CD8-positive, alpha-beta memory T cell (primary cell): ENCODE measurements around the gene CGNL1. TPM values are rescaled to one million over a fixed set of nuclear protein-coding genes. Genes with fewer than 3 reads are reported as not detected.

ENCODE experiments used
- CTCF ChIA-PET: fragments of 350-600 bp; sonication (Branson Sonifier 250); formaldehyde crosslinking; loops from one replicate; lab custom pipeline; 2021; ENCODE audit warnings: antibody characterized with exemption; lab: Charles Lee
- POLR2A ChIA-PET: fragments of 350-600 bp; sonication (Branson Sonifier 250); formaldehyde crosslinking; loops from one replicate; lab custom pipeline; 2021; ENCODE audit warnings: antibody characterized with exemption; lab: Charles Lee
- DNase-seq, 5 donors: peaks; one replicate each; pipeline versions ENCODE4 v3.0.0 to v3.0.0-alpha.2; 2020 to 2022; ENCODE audit warnings: mixed read lengths in 1 of 5
- H3K27ac ChIP-seq: one replicate; pipeline ENCODE4 v1.7.0; 2013; ENCODE audit warnings: low read depth, mild to moderate bottlenecking, low read length, moderate library complexity
- H3K27me3 ChIP-seq: 2 replicates; pipeline ENCODE4 v1.7.0; 2013; ENCODE audit warnings: low read length, mild to moderate bottlenecking; ENCODE audit not compliant: insufficient read depth, poor library complexity, severe bottlenecking
- H3K36me3 ChIP-seq: 2 replicates; pipeline ENCODE4 v1.7.0; 2013; ENCODE audit warnings: mild to moderate bottlenecking, low read length, moderate library complexity; ENCODE audit not compliant: insufficient read depth
- H3K4me1 ChIP-seq: 2 replicates; pipeline ENCODE4 v1.7.0; 2013; ENCODE audit warnings: mild to moderate bottlenecking, low read length, moderate library complexity; ENCODE audit not compliant: insufficient read depth
- H3K4me3 ChIP-seq: 2 replicates; pipeline ENCODE4 v1.7.0; 2013; ENCODE audit warnings: mild to moderate bottlenecking, low read length
- H3K9me3 ChIP-seq: 2 replicates; pipeline ENCODE4 v1.7.0; 2013; ENCODE audit warnings: mild to moderate bottlenecking, low read length
- H3K27ac Mint-ChIP-seq, 8 donors: one replicate each; pipeline ENCODE4 v1.8.0; 2020 to 2021; ENCODE audit warnings: mixed read lengths in 8 of 8, mild to moderate bottlenecking in 6 of 8, inconsistent platforms in 3 of 8, moderate library complexity in 3 of 8
- H3K27me3 Mint-ChIP-seq, 2 donors: one replicate each; pipeline ENCODE4 v1.8.0; 2020 to 2021; ENCODE audit warnings: mixed read lengths in 2 of 2, mild to moderate bottlenecking in 1 of 2, moderate library complexity in 1 of 2
- H3K36me3 Mint-ChIP-seq, 3 donors: one replicate each; pipeline ENCODE4 v1.8.0; 2020 to 2021; ENCODE audit warnings: mixed read lengths in 3 of 3, inconsistent platforms in 1 of 3, mild to moderate bottlenecking in 1 of 3
- H3K4me1 Mint-ChIP-seq, 3 donors: one replicate each; pipeline ENCODE4 v1.8.0; 2020 to 2021; ENCODE audit warnings: mixed read lengths in 3 of 3, inconsistent platforms in 1 of 3, mild to moderate bottlenecking in 1 of 3
- H3K4me3 Mint-ChIP-seq, 7 donors: one replicate each; pipeline ENCODE4 v1.8.0; 2020 to 2021; ENCODE audit warnings: mixed read lengths in 7 of 7, mild to moderate bottlenecking in 6 of 7, moderate library complexity in 4 of 7, inconsistent platforms in 2 of 7
- H3K9me3 Mint-ChIP-seq, 5 donors: one replicate each; pipeline ENCODE4 v1.8.0; 2020 to 2022; ENCODE audit warnings: mixed read lengths in 5 of 5, mild to moderate bottlenecking in 3 of 5, moderate library complexity in 2 of 5, inconsistent platforms in 1 of 5
- polyA plus RNA-seq: library from polyadenylated mRNA; unstranded; fragments of 300-500 nt; fragmentation: Illumina TruSeq; gene quantifications from one replicate; pipeline ENCODE4 v1.2.3, GENCODE V29; 2021
- total RNA-seq, 2 experiments: library from RNA; stranded (reverse); gene quantifications; one replicate each; pipeline ENCODE4 v1.2.3, GENCODE V29; 2021

CGNL1 gene
- total and polyA plus RNA-seq, 3 experiments from 2014 or later = not detected

DNA sequence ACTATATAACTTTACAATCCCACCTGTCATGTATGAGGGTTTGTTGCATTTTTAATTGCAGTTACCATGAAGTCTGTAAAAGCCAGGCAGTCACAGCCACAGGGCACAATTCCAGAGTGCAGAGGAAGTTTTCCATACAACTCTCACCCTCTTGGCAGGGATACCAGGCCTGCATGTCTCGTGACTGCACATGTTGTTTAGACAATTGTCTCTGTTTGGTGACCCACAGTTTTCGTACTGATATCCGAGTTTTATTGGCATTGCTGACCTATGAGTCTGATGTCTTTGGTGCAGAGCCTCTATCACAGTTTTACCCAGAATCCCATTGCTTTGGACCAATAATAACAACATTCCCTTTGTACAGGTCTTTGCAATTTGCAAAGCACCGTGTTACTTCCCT is 190.5 kb downstream of the CGNL1 start:
- H3K27me3 ChIP-seq = no peaks in the 10 kb centered on the region
- H3K4me3 Mint-ChIP-seq = no peak overlapping the region
- ChIA-PET CTCF (no interaction called here), POLR2A (no interaction called here)
- no peaks in the 10 kb centered on the region for H3K9me3 ChIP-seq
- no peak overlapping the region for H3K27ac Mint-ChIP-seq
- peaks cover 13 to 56% of the 10 kb centered on the region in 2 donors for H3K27me3 Mint-ChIP-seq
- no peak overlapping the region for H3K27ac ChIP-seq
- H3K36me3 ChIP-seq = no peaks in the 10 kb centered on the region
- H3K4me3 ChIP-seq = no peak overlapping the region
- H3K36me3 Mint-ChIP-seq = no peaks in the 10 kb centered on the region
- peaks cover 14 to 33% (median 20%) of the 10 kb centered on the region in 3 donors for H3K4me1 Mint-ChIP-seq
- H3K4me1 ChIP-seq = peaks cover 12% of the 10 kb centered on the region
- DNase-seq = no peak
- no peaks in the 10 kb centered on the region for H3K9me3 Mint-ChIP-seq

DNA sequence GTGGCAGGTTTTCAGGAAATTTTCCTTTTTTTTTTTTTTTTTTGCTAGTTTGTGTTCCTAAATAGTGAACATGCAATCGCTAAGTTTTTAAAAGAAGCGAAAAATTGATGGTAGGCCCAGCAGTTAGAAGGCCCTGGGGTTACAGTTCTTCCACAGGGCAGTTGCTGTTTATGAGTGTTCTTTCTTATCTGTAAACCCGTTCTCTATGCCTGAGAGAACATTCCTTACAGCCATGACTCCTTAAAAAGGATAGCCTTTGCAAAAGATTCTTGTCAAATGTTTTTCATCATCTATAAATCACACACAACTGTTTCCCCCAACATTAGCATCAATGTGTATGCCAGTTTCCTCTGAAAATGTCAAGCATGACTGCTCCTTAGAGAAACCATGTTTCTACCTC is 191.6 kb downstream of the CGNL1 start:
- peaks cover 12% of the 10 kb centered on the region for H3K4me1 ChIP-seq
- ChIA-PET POLR2A (interaction anchor here (0.7 kb wide), 1 partner anchor 139 kb away, joined by 7 read pairs; no protein-coding TSS in a partner anchor), CTCF (no interaction called here)
- no peaks in the 10 kb centered on the region for H3K9me3 ChIP-seq
- no peaks in the 10 kb centered on the region for H3K36me3 ChIP-seq
- H3K27me3 Mint-ChIP-seq = peaks cover 11 to 52% of the 10 kb centered on the region in 2 donors
- no peak overlapping the region for H3K4me3 Mint-ChIP-seq
- H3K27me3 ChIP-seq = no peaks in the 10 kb centered on the region
- H3K27ac ChIP-seq = no peak overlapping the region
- DNase-seq = no peak
- H3K4me3 ChIP-seq = no peak overlapping the region
- no peaks in the 10 kb centered on the region for H3K9me3 Mint-ChIP-seq
- peaks cover 13 to 25% (median 17%) of the 10 kb centered on the region in 3 donors for H3K4me1 Mint-ChIP-seq
- no peak overlapping the region for H3K27ac Mint-ChIP-seq
- no peaks in the 10 kb centered on the region for H3K36me3 Mint-ChIP-seq

DNA sequence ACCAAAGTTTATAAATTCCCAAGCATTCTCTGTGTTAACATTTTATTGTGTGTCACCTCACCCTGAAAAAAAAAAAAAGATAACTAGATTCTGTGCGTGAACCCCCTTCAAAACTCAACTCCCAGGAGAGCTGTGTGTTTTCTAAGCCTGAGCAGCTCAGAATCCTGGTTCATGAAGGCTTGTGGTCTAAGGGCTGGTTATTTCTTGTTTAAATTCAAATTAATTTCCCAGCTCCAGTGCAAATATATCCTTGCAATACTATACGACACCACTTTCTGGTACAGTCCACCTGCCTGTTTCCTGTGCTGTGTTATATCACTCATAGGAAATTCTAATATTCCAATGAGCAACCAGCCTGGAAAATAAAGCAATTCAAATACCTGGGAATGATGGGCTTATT is 192.0 kb downstream of the CGNL1 start:
- Mint-ChIP-seq H3K36me3 (no peaks in the 10 kb centered on the region), H3K27ac (no peak overlapping the region), H3K4me3 (no peak overlapping the region), H3K4me1 (peaks cover 13 to 23% (median 15%) of the 10 kb centered on the region in 3 donors), H3K27me3 (peaks cover 11 to 52% of the 10 kb centered on the region in 2 donors), H3K9me3 (no peaks in the 10 kb centered on the region)
- Histone ChIP-seq H3K4me3 (no peak overlapping the region), H3K4me1 (peaks cover 12% of the 10 kb centered on the region), H3K9me3 (no peaks in the 10 kb centered on the region), H3K36me3 (no peaks in the 10 kb centered on the region), H3K27ac (no peak overlapping the region), H3K27me3 (no peaks in the 10 kb centered on the region)
- ChIA-PET POLR2A (no interaction called here), CTCF (no interaction called here)
- DNase-seq = no peak

DNA sequence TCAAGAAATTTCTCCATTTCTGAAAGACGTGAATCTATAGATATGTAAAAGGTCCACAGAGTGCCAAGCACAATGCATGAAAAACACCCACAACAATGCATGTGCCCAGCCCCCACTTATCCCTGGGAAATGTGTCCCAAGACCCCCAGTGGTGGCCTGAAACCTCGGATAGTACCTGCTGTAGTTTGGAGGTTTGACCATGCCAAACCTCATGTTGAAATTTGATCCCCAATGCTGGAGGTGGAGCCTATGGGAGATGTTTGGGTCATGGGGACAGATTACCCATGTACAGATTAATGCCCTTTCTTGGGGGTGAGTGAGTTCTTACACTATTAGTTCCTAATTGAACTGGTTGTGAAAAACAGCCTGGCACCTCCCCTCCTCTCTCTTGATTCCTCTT is 194.0 kb downstream of the CGNL1 start:
- Histone ChIP-seq H3K27ac (no peak overlapping the region), H3K27me3 (no peaks in the 10 kb centered on the region), H3K4me3 (no peak overlapping the region), H3K36me3 (no peaks in the 10 kb centered on the region), H3K9me3 (no peaks in the 10 kb centered on the region), H3K4me1 (peaks cover 7% of the 10 kb centered on the region)
- no peaks in the 10 kb centered on the region for H3K36me3 Mint-ChIP-seq
- ChIA-PET POLR2A (no interaction called here), CTCF (no interaction called here)
- no peak for DNase-seq
- H3K4me3 Mint-ChIP-seq = no peak overlapping the region
- H3K27ac Mint-ChIP-seq = no peak overlapping the region
- H3K27me3 Mint-ChIP-seq = peaks cover 11 to 49% of the 10 kb centered on the region in 2 donors
- H3K4me1 Mint-ChIP-seq = peaks cover 5 to 13% (median 7%) of the 10 kb centered on the region in 3 donors
- no peaks in the 10 kb centered on the region for H3K9me3 Mint-ChIP-seq

DNA sequence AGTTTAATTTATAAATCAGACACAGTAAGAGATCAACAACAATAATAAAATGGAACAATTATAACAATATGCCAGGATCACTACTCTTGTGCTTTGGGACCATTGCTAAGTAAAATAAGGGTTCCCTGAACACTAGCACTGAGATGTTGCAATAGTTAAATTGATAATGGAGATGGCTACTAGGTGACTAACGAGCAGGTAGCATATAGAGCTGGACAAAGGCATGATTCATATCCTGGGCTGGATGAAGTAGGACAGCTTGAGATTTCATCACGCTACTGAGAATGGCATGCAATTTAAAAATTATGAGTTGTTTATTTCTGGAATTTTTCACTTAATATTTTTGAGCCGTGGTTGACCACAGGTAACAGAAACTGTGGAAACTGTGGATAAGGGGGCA is 194.7 kb downstream of the CGNL1 start:
- no peaks in the 10 kb centered on the region for H3K27me3 ChIP-seq
- ChIA-PET POLR2A (no interaction called here), CTCF (no interaction called here)
- Mint-ChIP-seq H3K4me1 (peaks cover 0 to 6% (median 2%) of the 10 kb centered on the region in 3 donors), H3K27ac (no peak overlapping the region), H3K4me3 (no peak overlapping the region), H3K36me3 (no peaks in the 10 kb centered on the region), H3K27me3 (peaks cover 11 to 44% of the 10 kb centered on the region in 2 donors), H3K9me3 (no peaks in the 10 kb centered on the region)
- peaks cover under 1% of the 10 kb centered on the region for H3K4me1 ChIP-seq
- DNase-seq = no peak
- H3K4me3 ChIP-seq = no peak overlapping the region
- H3K9me3 ChIP-seq = no peaks in the 10 kb centered on the region
- no peaks in the 10 kb centered on the region for H3K36me3 ChIP-seq
- no peak overlapping the region for H3K27ac ChIP-seq

DNA sequence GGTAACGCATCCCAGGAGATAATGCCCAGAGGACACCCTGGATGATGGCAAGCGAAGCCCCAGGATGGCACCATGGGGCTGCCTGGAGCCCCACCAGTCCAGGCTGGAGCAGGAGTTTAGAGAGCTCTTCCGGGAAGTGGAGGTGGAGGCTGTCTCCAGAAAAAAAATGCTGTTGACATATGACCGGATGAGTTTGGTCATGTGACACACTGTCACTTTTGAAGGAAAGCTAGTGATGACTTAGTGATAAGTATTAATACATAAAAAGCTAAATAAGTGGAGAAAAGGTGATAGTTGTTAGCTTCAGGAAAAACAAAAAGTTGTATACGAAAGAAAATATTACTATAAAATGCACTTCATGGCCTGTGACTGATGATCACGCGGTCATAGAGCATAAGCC is 195.4 kb downstream of the CGNL1 start:
- no peaks in the 10 kb centered on the region for H3K9me3 ChIP-seq
- DNase-seq = no peak
- ChIA-PET POLR2A (no interaction called here), CTCF (no interaction called here)
- Mint-ChIP-seq H3K36me3 (no peaks in the 10 kb centered on the region), H3K9me3 (no peaks in the 10 kb centered on the region), H3K27me3 (peaks cover 11 to 38% of the 10 kb centered on the region in 2 donors), H3K27ac (no peak overlapping the region), H3K4me1 (no peaks in the 10 kb centered on the region), H3K4me3 (no peak overlapping the region)
- H3K4me3 ChIP-seq = no peak overlapping the region
- no peaks in the 10 kb centered on the region for H3K36me3 ChIP-seq
- H3K27me3 ChIP-seq = no peaks in the 10 kb centered on the region
- no peak overlapping the region for H3K27ac ChIP-seq
- no peaks in the 10 kb centered on the region for H3K4me1 ChIP-seq

DNA sequence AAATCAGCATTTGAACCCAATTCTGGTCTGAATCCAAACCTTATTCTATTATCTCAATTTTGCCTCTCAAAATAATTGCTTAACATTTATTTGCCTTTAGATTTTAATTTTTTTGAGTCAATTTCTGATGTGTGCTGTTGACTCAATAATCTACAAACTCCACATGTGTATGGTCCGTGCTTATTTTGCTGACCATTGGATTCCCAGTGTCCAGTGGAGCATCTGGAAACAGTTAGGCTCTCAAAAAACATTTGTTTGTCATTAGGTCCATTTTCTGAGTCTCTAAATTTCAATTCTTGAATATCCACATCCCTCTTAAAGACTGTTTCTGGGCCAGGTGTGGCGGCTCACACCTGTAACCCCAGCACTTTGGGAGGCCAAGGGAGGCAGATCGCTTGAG is 196.2 kb downstream of the CGNL1 start:
- CTCF ChIA-PET = no interaction called here
- Histone ChIP-seq H3K27me3 (no peaks in the 10 kb centered on the region), H3K36me3 (no peaks in the 10 kb centered on the region), H3K27ac (no peak overlapping the region), H3K9me3 (no peaks in the 10 kb centered on the region), H3K4me3 (no peak overlapping the region), H3K4me1 (no peaks in the 10 kb centered on the region)
- Mint-ChIP-seq H3K27ac (no peak overlapping the region), H3K9me3 (no peaks in the 10 kb centered on the region), H3K4me3 (no peak overlapping the region), H3K27me3 (peaks cover 9 to 33% of the 10 kb centered on the region in 2 donors), H3K36me3 (no peaks in the 10 kb centered on the region), H3K4me1 (no peaks in the 10 kb centered on the region)
- DNase-seq = no peak
- POLR2A ChIA-PET = no interaction called here

DNA sequence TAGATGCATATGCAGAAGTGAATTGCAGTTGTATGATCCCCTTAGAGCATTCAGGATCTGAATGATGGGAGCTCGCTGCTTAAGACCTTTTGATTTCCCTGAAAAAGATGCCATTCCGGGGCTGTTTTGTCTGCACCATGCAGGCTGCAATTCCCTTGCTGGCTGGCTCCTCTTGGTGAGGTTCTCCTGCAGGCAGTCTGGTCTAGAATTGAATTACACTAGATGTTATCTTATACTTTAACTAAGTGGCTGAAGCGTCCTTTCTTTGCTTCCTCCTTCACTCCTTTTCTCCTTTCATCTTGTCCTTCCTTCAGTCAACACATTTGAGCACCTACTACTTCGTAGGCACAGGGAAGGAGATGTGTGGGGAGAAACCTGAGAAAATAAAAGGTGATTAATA is 196.8 kb downstream of the CGNL1 start:
- Histone ChIP-seq H3K27me3 (no peaks in the 10 kb centered on the region), H3K4me1 (no peaks in the 10 kb centered on the region), H3K4me3 (no peak overlapping the region), H3K27ac (no peak overlapping the region), H3K36me3 (no peaks in the 10 kb centered on the region), H3K9me3 (no peaks in the 10 kb centered on the region)
- Mint-ChIP-seq H3K4me1 (no peaks in the 10 kb centered on the region), H3K27ac (no peak overlapping the region), H3K27me3 (peaks cover 6 to 27% of the 10 kb centered on the region in 2 donors), H3K36me3 (no peaks in the 10 kb centered on the region), H3K4me3 (no peak overlapping the region), H3K9me3 (no peaks in the 10 kb centered on the region)
- POLR2A ChIA-PET = no interaction called here
- DNase-seq = no peak
- CTCF ChIA-PET = interaction anchor here (0.9 to 1.9 kb wide), 2 partner anchors 10 to 13 kb away, joined by 3 to 5 read pairs; no protein-coding TSS in a partner anchor
